ENCODE results near the gene CGB7. TPM values are rescaled to one million over a fixed set of nuclear protein-coding genes. Genes with fewer than 3 reads are reported as not detected.

Gene CGB7
- total RNA-seq, 1 donor from 2014 or later = 0.13 TPM

GRCh38 chr19:49016067-49016839, 41.3 kb downstream of the CGB7 start:
- no peak for DNase-seq (ENCODE audit: low read depth in 2 of 2)

- no peak for DNase-seq (ENCODE audit: low read depth in 2 of 2)
Measured at GRCh38 chr19:49014870-49015255, 42.7 kb downstream of the CGB7 start.

GRCh38 chr19:49014123-49014869, 43.3 kb downstream of the CGB7 start:
- DNase-seq (ENCODE audit: low read depth in 2 of 2) = no peak

GRCh38 chr19:49011194-49011593, 46.4 kb downstream of the CGB7 start:
- no peak for DNase-seq (ENCODE audit: low read depth in 2 of 2)

- DNase-seq (ENCODE audit: low read depth in 2 of 2) = no peak
Measured at GRCh38 chr19:49010453-49010852, 47.1 kb downstream of the CGB7 start.

- DNase-seq (ENCODE audit: low read depth in 2 of 2) = no peak
Measured at GRCh38 chr19:49009828-49010227, 47.7 kb downstream of the CGB7 start.

GRCh38 chr19:49006905-49007304, 50.6 kb downstream of the CGB7 start:
- DNase-seq (ENCODE audit: low read depth in 2 of 2) = no peak

GRCh38 chr19:49004964-49005614, 52.5 kb downstream of the CGB7 start:
- DNase-seq (ENCODE audit: low read depth in 2 of 2) = no peak

Other genes starting within 250 kb of the CGB7 start
- 29.0 and 33.3 TPM in 2 replicates for gene BCAT2, start 246.7 kb downstream of the CGB7 start, total RNA-seq
- gene HSD17B14, start 221.3 kb downstream of the CGB7 start, total RNA-seq = 2.8 and 4.2 TPM in 2 replicates
- 2.7 and 6.8 TPM in 2 replicates for gene PLEKHA4, start 189.1 kb downstream of the CGB7 start, total RNA-seq
- 21.6 and 36.4 TPM in 2 replicates for gene PPP1R15A, start 185.3 kb downstream of the CGB7 start, total RNA-seq
- under 0.01 and 0.13 TPM in 2 replicates for gene TULP2, start 159.0 kb downstream of the CGB7 start, total RNA-seq
- 89.7 and 166 TPM in 2 replicates for gene NUCB1, start 157.4 kb downstream of the CGB7 start, total RNA-seq
- 0.13 TPM in 1 of 2 replicates, not detected in the other for gene DHDH, start 124.0 kb downstream of the CGB7 start, total RNA-seq
- 85.0 and 95.6 TPM in 2 replicates for gene BAX, start 102.9 kb downstream of the CGB7 start, total RNA-seq
- gene FTL, start 92.4 kb downstream of the CGB7 start, total RNA-seq = 625 and 1,172 TPM in 2 replicates
- 14.8 and 16.0 TPM in 2 replicates for gene GYS1, start 64.4 kb downstream of the CGB7 start, total RNA-seq
- 139 and 197 TPM in 2 replicates for gene RUVBL2, start 63.9 kb downstream of the CGB7 start, total RNA-seq
- gene LHB, start 40.7 kb downstream of the CGB7 start, total RNA-seq = 0.89 TPM in 1 of 2 replicates, not detected in the other
- gene CGB3, start 33.4 kb downstream of the CGB7 start, total RNA-seq = not detected in 2 replicates
- not detected in 2 replicates for gene CGB2, start 25.9 kb downstream of the CGB7 start, total RNA-seq
- gene CGB1, start 20.9 kb downstream of the CGB7 start, total RNA-seq = not detected in 2 replicates
- not detected in 2 replicates for gene CGB5, start 13.9 kb downstream of the CGB7 start, total RNA-seq
- gene CGB8, start 8.6 kb downstream of the CGB7 start, total RNA-seq = not detected in 2 replicates
- gene NTF4, start 7.1 kb upstream of the CGB7 start, total RNA-seq = not detected in 2 replicates
- not detected in 2 replicates for gene KCNA7, start 14.9 kb upstream of the CGB7 start, total RNA-seq
- gene SNRNP70, start 27.7 kb upstream of the CGB7 start, total RNA-seq = 150 and 160 TPM in 2 replicates
- gene LIN7B, start 56.6 kb upstream of the CGB7 start, total RNA-seq = 1.4 and 2.4 TPM in 2 replicates
- 0.13 and 0.25 TPM in 2 replicates for gene C19orf73, start 61.4 kb upstream of the CGB7 start, total RNA-seq
- gene PPFIA3, start 61.8 kb upstream of the CGB7 start, total RNA-seq = 4.0 TPM in 2 replicates
- gene HRC, start 97.6 kb upstream of the CGB7 start, total RNA-seq = not detected in 2 replicates
- gene TRPM4, start 100.0 kb upstream of the CGB7 start, total RNA-seq = 10.8 and 18.2 TPM in 2 replicates

All from dermis microvascular lymphatic vessel endothelial cell (primary cell).